ENCODE measurements around the gene SORCS2.

Gene SORCS2

GRCh38 chr4:7430965-7431695 is 238.8 kb downstream of the SORCS2 start:
- Histone ChIP-seq H3K9ac (ENCODE audit: low read depth, low read length) (no peak overlapping the region), H3K27ac (ENCODE audit: low read length) (no peak overlapping the region), H3K36me3 (ENCODE audit: insufficient read depth, low read depth, low read length) (no peaks in the 10 kb centered on the region), H3K9me3 (ENCODE audit: insufficient read depth, low read depth, low read length) (no peaks in the 10 kb centered on the region), H3K27me3 (ENCODE audit: insufficient read depth, low read length) (no peaks in the 10 kb centered on the region), H3K4me3 (ENCODE audit: low read length) (no peak overlapping the region), H3K4me1 (ENCODE audit: insufficient read depth, low read length) (peaks cover 18% of the 10 kb centered on the region; the same call in 1 of the 2 replicates)

DNA sequence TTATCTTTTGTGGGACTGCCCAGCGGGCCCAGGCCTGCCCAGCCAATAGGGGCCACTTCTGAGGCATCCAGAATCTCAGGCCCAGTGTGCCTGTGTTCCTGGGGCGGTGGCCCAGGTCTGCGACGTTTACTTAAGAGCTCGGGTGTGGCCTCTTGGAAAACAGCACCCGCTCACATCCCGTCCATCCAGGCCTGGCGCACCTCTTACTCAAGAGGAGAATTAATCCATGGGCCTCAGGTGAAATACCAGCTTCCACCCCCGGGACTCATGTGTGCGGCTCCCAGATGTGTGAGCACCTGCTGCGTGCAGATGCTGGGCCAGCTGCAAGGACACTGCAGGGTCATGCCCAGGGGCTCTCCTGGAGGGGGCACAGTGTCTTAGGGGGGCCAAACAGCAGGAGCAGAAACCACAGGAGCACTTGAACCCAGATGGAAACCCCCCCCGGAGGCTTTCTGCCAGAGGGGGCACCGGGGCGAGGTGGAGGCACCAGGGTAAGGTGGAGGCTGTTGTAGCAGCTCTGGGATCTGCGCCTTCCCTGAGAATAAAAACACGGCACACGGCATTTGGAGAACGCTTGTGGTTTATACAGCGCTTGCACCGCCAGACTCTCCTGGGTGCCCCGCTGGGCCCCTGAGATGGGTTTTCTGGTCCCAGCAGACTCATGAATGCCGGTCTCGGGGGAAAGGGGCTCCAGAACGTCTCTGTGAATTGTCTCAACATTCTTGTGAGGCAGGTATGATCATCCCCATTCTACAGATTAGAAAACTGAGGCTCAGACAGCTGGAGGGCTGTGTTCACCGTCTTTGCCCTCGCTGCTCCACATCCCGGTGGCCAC is 239.6 kb downstream of the SORCS2 start:
- H3K27ac ChIP-seq (ENCODE audit: low read length) = no peak overlapping the region
- peaks cover 18% of the 10 kb centered on the region; the same call in 1 of the 2 replicates for H3K4me1 ChIP-seq (ENCODE audit: insufficient read depth, low read length)
- no peak overlapping the region for H3K9ac ChIP-seq (ENCODE audit: low read depth, low read length)
- H3K36me3 ChIP-seq (ENCODE audit: insufficient read depth, low read depth, low read length) = no peaks in the 10 kb centered on the region
- H3K9me3 ChIP-seq (ENCODE audit: insufficient read depth, low read depth, low read length) = no peaks in the 10 kb centered on the region
- no peak overlapping the region for H3K4me3 ChIP-seq (ENCODE audit: low read length)
- H3K27me3 ChIP-seq (ENCODE audit: insufficient read depth, low read length) = no peaks in the 10 kb centered on the region

- Histone ChIP-seq H3K27me3 (ENCODE audit: insufficient read depth, low read length) (no peaks in the 10 kb centered on the region), H3K27ac (ENCODE audit: low read length) (no peak overlapping the region), H3K9ac (ENCODE audit: low read depth, low read length) (no peak overlapping the region), H3K4me1 (ENCODE audit: insufficient read depth, low read length) (peaks cover 12% of the 10 kb centered on the region; the same call in 1 of the 2 replicates), H3K4me3 (ENCODE audit: low read length) (no peak overlapping the region), H3K36me3 (ENCODE audit: insufficient read depth, low read depth, low read length) (no peaks in the 10 kb centered on the region), H3K9me3 (ENCODE audit: insufficient read depth, low read depth, low read length) (no peaks in the 10 kb centered on the region)
Measured at GRCh38 chr4:7432531-7433375, 240.4 kb downstream of the SORCS2 start.

GRCh38 chr4:7433376-7434140 is 241.2 kb downstream of the SORCS2 start:
- peaks cover 7% of the 10 kb centered on the region; the same call in 1 of the 2 replicates for H3K4me1 ChIP-seq (ENCODE audit: insufficient read depth, low read length)
- no peaks in the 10 kb centered on the region for H3K36me3 ChIP-seq (ENCODE audit: insufficient read depth, low read depth, low read length)

DNA sequence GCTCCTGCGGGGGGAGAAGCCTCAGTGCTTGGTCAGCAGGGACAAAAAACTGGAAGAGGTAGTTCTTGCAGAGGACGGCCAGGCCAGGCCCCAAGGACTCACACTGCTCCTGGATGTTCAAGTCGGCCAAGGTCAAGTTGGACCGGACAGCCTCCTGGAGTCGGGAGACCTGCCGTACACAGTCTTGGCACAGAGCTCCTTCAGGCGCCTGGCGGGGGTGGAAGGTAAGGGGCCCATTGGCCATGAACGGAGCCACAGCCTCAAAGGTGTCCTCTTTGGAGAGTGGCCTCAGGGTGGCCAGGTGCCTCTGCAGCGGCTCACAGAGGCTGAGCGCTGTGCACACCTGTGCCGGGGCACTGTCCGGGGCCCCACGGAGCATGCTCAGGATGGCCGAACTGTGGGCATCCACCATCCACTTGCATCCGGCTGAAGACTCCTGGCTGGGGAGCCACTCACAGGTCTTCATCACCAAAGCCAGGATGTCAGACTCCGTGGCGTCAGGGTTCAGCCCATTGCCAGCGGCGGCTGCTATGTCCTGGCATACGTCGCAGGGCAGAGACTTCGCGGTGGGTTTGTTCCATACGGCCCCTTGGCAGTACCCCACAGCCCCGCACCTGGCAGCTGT is 241.9 kb downstream of the SORCS2 start:
- H3K4me3 ChIP-seq (ENCODE audit: low read length) = no peak overlapping the region
- no peak overlapping the region for H3K27ac ChIP-seq (ENCODE audit: low read length)
- no peaks in the 10 kb centered on the region for H3K9me3 ChIP-seq (ENCODE audit: insufficient read depth, low read depth, low read length)
- no peaks in the 10 kb centered on the region for H3K36me3 ChIP-seq (ENCODE audit: insufficient read depth, low read depth, low read length)
- no peaks in the 10 kb centered on the region for H3K27me3 ChIP-seq (ENCODE audit: insufficient read depth, low read length)
- 0 out of 2 replicates have a peak, but pooled peaks cover 5% of the 10 kb centered on the region for H3K4me1 ChIP-seq (ENCODE audit: insufficient read depth, low read length)
- H3K9ac ChIP-seq (ENCODE audit: low read depth, low read length) = no peak overlapping the region

More at GRCh38 chr4:7433376-7434140, 241.2 kb downstream of the SORCS2 start:
- no peaks in the 10 kb centered on the region for H3K27me3 ChIP-seq (ENCODE audit: insufficient read depth, low read length)
- H3K9me3 ChIP-seq (ENCODE audit: insufficient read depth, low read depth, low read length) = no peaks in the 10 kb centered on the region
- no peak overlapping the region for H3K27ac ChIP-seq (ENCODE audit: low read length)
- no peak overlapping the region for H3K4me3 ChIP-seq (ENCODE audit: low read length)
- no peak overlapping the region for H3K9ac ChIP-seq (ENCODE audit: low read depth, low read length)

DNA sequence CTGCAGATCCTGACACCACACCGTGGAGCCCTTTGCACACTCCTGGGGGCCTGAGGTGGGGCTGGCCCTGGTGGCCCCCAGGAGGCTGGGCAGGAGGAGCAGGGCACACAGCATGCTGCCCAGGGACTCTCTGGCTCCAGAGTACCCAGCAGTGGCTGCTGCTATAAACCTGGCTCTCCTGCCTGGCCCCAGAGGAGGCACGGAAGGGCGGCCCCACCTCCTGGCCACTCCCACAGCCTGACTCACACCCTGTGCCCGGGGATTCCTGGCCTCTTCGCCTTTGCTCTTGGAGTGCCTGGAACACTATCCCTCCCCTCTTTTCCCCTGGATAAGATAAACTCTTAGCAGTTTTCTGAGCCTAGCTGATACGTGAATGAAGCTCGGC is 242.4 kb downstream of the SORCS2 start, which contains the start of gene PSAPL1:
TSS of gene PSAPL1 (minus strand) at position 165 of the 385 bp plus-strand sequence. CDS start at position 114, 51 bp downstream.
- no peaks in the 10 kb centered on the region for H3K36me3 ChIP-seq (ENCODE audit: insufficient read depth, low read depth, low read length)
- H3K9me3 ChIP-seq (ENCODE audit: insufficient read depth, low read depth, low read length) = no peaks in the 10 kb centered on the region
- no peaks in the 10 kb centered on the region for H3K27me3 ChIP-seq (ENCODE audit: insufficient read depth, low read length)
- H3K4me3 ChIP-seq (ENCODE audit: low read length) = no peak within 1 kb of the TSS
- H3K27ac ChIP-seq (ENCODE audit: low read length) = no peak within 1 kb of the TSS
- H3K4me1 ChIP-seq (ENCODE audit: insufficient read depth, low read length) = 0 out of 2 replicates have a peak, but pooled peaks cover 5% of the 10 kb centered on the region
- H3K9ac ChIP-seq (ENCODE audit: low read depth, low read length) = no peak within 1 kb of the TSS

DNA sequence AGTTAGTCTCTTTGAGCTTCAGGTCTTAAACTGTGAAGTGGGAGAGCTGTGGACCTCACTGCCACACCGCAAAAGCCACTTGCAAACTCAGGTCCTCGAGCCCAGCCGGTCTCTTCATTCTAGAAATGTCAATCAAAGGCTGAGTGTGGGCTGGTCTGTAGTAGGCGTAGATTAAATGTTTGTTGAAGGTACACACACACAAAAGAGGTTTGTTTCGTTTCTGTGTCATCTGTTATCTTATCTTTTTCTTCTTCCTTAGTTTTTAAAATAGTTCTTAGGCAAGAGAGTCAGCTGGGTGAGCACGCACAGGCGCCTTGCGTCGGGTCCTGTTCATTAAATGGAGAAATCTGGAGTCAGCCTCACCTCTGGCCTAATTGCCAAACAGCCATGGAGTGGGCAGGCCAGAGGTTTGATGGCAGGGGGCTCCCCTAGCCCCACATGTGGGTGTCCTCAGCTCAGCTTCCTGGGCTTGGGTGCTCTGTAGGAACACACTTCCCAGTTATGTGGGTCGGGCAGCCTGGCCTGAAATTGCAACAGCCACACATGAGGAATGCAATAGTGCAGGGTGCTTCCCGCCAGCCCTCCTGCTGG is 243.2 kb downstream of the SORCS2 start:
- Histone ChIP-seq H3K27me3 (ENCODE audit: insufficient read depth, low read length) (no peaks in the 10 kb centered on the region), H3K27ac (ENCODE audit: low read length) (no peak overlapping the region), H3K36me3 (ENCODE audit: insufficient read depth, low read depth, low read length) (no peaks in the 10 kb centered on the region), H3K4me1 (ENCODE audit: insufficient read depth, low read length) (0 out of 2 replicates have a peak, but pooled peaks cover 1% of the 10 kb centered on the region), H3K9ac (ENCODE audit: low read depth, low read length) (no peak overlapping the region), H3K9me3 (ENCODE audit: insufficient read depth, low read depth, low read length) (no peaks in the 10 kb centered on the region), H3K4me3 (ENCODE audit: low read length) (no peak overlapping the region)

DNA sequence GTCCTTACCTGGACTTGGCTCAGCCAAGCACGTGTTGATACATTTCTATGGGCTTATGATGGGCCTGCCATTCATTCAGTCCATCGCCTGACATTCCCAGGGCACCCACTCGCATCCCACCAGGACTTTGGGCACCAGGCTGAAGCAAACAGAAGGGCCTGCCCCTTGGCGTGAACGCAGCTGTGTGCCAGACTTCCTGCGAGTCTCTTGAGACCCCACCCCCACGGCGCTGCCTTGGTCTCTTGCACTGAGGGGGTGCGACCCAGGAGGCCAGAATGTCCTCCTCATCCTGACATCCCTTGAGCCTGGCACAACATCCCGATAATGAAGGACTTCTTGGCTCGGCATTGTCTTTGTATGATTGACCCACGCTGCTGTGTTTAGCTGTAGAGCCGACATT is 243.9 kb downstream of the SORCS2 start:
- Histone ChIP-seq H3K36me3 (ENCODE audit: insufficient read depth, low read depth, low read length) (no peaks in the 10 kb centered on the region), H3K27ac (ENCODE audit: low read length) (no peak overlapping the region), H3K9ac (ENCODE audit: low read depth, low read length) (no peak overlapping the region), H3K9me3 (ENCODE audit: insufficient read depth, low read depth, low read length) (no peaks in the 10 kb centered on the region), H3K4me3 (ENCODE audit: low read length) (no peak overlapping the region), H3K27me3 (ENCODE audit: insufficient read depth, low read length) (no peaks in the 10 kb centered on the region), H3K4me1 (ENCODE audit: insufficient read depth, low read length) (no peaks in the 10 kb centered on the region; the same call in 1 of the 2 replicates)

DNA sequence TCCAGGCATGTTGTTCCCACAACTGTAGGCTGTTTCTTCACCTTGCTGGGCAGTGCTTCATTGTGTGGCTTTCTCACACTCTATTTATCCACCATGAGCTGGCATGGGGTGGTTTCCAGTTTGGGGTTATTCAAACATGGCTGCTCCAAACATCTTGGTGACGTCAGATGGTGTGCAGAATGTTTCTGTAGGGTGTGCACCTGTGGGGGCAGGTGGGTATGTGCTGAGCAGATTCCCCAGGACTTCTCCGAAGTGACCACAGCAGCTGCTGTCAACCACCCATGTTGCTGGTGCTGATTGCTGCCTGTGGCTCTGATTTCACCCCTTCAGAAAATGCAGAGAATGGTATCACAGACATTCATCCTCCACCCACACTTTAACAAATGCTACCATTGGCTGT is 247.4 kb downstream of the SORCS2 start:
- H3K27me3 ChIP-seq (ENCODE audit: insufficient read depth, low read length) = no peaks in the 10 kb centered on the region
- no peak overlapping the region for H3K9ac ChIP-seq (ENCODE audit: low read depth, low read length)
- no peaks in the 10 kb centered on the region for H3K36me3 ChIP-seq (ENCODE audit: insufficient read depth, low read depth, low read length)
- no peak overlapping the region for H3K27ac ChIP-seq (ENCODE audit: low read length)
- no peaks in the 10 kb centered on the region; the same call in 1 of the 2 replicates for H3K4me1 ChIP-seq (ENCODE audit: insufficient read depth, low read length)
- H3K9me3 ChIP-seq (ENCODE audit: insufficient read depth, low read depth, low read length) = no peaks in the 10 kb centered on the region
- no peak overlapping the region for H3K4me3 ChIP-seq (ENCODE audit: low read length)

- H3K4me1 ChIP-seq (ENCODE audit: insufficient read depth, low read length) = no peaks in the 10 kb centered on the region; the same call in 1 of the 2 replicates
- H3K4me3 ChIP-seq (ENCODE audit: low read length) = no peak overlapping the region
- no peaks in the 10 kb centered on the region for H3K27me3 ChIP-seq (ENCODE audit: insufficient read depth, low read length)
- H3K9ac ChIP-seq (ENCODE audit: low read depth, low read length) = no peak overlapping the region
- H3K27ac ChIP-seq (ENCODE audit: low read length) = no peak overlapping the region
- no peaks in the 10 kb centered on the region for H3K36me3 ChIP-seq (ENCODE audit: insufficient read depth, low read depth, low read length)
- no peaks in the 10 kb centered on the region for H3K9me3 ChIP-seq (ENCODE audit: insufficient read depth, low read depth, low read length)
Measured at GRCh38 chr4:7441201-7441600, 248.9 kb downstream of the SORCS2 start.

Measured in iPS-20b (cell line).